A673 (cell line): ENCODE measurements around the gene CAPN7. TPM values are rescaled to one million over a fixed set of nuclear protein-coding genes. Genes with fewer than 3 reads are reported as not detected.

Experiments
- BruUV-seq: library from RNA; stranded (reverse); fragments of 400-500 nt; replicated peaks from 2 replicates; lab custom pipeline; 2021; lab: Mats Ljungman, UMichigan
- CTCF ChIA-PET: fragments of 300-600 bp; sonication (Branson Sonifier 250); formaldehyde crosslinking; loops from one replicate; lab custom pipeline; 2022; ENCODE audit warnings: antibody characterized with exemption; lab: Charles Lee
- POLR2A ChIA-PET: fragments of 300-600 bp; sonication (Branson Sonifier 250); formaldehyde crosslinking; loops from one replicate; lab custom pipeline; 2022; ENCODE audit warnings: antibody characterized with exemption; ENCODE audit not compliant: low non-redundant PET; lab: Charles Lee
- DNase-seq: peaks from one replicate; pipeline ENCODE4 v3.0.0-alpha.2; 2015; ENCODE audit warnings: low spot score
- H3K27ac ChIP-seq: fragments of 200-600 bp; sonication (generic); 2 replicates; pipeline ENCODE4 v1.5.1; 2016; ENCODE audit warnings: mixed run types, low read depth, mild to moderate bottlenecking, mixed read lengths, antibody characterized with exemption, low read length; ENCODE audit not compliant: poor library complexity, severe bottlenecking
- H3K27me3 ChIP-seq: fragments of 200-600 bp; sonication (generic); replicated peaks from 2 replicates; pipeline ENCODE4 v1.6.1; 2017; ENCODE audit warnings: mixed run types, low read depth, mild to moderate bottlenecking, mixed read lengths, antibody characterized with exemption, low read length; ENCODE audit not compliant: insufficient read depth, poor library complexity
- H3K36me3 ChIP-seq: fragments of 200-600 bp; sonication (generic); 2 replicates; pipeline ENCODE4 v1.6.1; 2016; ENCODE audit warnings: mixed run types, mild to moderate bottlenecking, mixed read lengths, antibody characterized with exemption, low read length; ENCODE audit not compliant: insufficient read depth, poor library complexity, severe bottlenecking
- H3K4me1 ChIP-seq: fragments of 200-600 bp; sonication (generic); 2 replicates; pipeline ENCODE4 v1.6.1; 2017; ENCODE audit warnings: mixed run types, mild to moderate bottlenecking, mixed read lengths, antibody characterized with exemption, low read length; ENCODE audit not compliant: insufficient read depth, poor library complexity, severe bottlenecking
- H3K4me3 ChIP-seq: fragments of 200-600 bp; sonication (generic); 2 replicates; pipeline ENCODE4 v1.5.1; 2016; ENCODE audit warnings: low read depth, mixed run types, mild to moderate bottlenecking, mixed read lengths, low read length; ENCODE audit not compliant: poor library complexity, severe bottlenecking
- H3K9me3 ChIP-seq: fragments of 200-600 bp; sonication (generic); 2 replicates; pipeline ENCODE4 v1.6.1; 2016; ENCODE audit warnings: mixed run types, low read depth, mild to moderate bottlenecking, mixed read lengths, antibody characterized with exemption, low read length; ENCODE audit not compliant: poor library complexity, severe bottlenecking
- CTCF ChIP-seq: fragments of 300-800, 200-600 bp; sonication (generic); conservative IDR thresholded peaks from 2 replicates; pipeline ENCODE4 v1.5.1; 2017; ENCODE audit warnings: low read depth, mild to moderate bottlenecking, antibody characterized with exemption, low read length, moderate library complexity, mixed read lengths
- EZH2 ChIP-seq: fragments of 200-600 bp; sonication (generic); IDR thresholded peaks from 2 replicates; pipeline ENCODE4 v1.6.1; 2017; ENCODE audit warnings: borderline replicate concordance, low read depth, mild to moderate bottlenecking, mixed read lengths, antibody characterized with exemption, low read length; ENCODE audit not compliant: poor library complexity, severe bottlenecking
- intact Hi-C: fragments of 100-400 bp; cut with micrococcal nuclease; formaldehyde crosslinking; loops from one replicate; pipeline ENCODE4 v1.10.0; 2022; ENCODE audit not compliant: unreplicated experiment
- total RNA-seq: library from RNA; stranded (reverse); gene quantifications from 2 replicates; pipeline ENCODE4 v1.2.3, GENCODE V29; 2021

Gene CAPN7
- total RNA-seq, 1 experiment from 2014 or later: 38.6 TPM

DNA sequence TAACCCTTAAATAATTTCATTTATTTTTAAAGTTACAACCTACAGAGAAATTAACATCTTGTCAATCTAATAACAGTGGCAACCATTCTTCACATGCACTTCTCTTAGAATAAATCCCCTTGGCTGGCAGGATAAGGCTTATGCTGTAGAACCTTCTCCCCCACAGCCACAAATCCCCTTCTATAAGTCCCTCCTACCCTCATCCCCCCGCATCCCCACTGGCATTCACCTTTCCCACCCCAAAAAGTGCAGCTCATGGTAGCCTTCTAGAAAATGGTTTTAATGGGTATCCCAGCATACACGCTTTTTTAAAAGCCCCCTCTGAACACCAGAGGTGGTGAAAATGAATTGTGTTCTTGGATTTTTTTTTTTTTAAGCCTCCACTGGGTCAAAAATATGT is 49.2 kb downstream of the CAPN7 start:
- peaks cover 65% of the 10 kb centered on the region for H3K36me3 ChIP-seq
- peaks cover 3% of the 10 kb centered on the region for H3K4me1 ChIP-seq
- no peak overlapping the region for H3K4me3 ChIP-seq
- TF ChIP-seq CTCF (no peak), EZH2 (no peak)
- no peaks in the 10 kb centered on the region for H3K27me3 ChIP-seq
- CTCF ChIA-PET: no interaction called here
- POLR2A ChIA-PET: no interaction called here
- BruUV-seq: no TSS peak
- intact Hi-C loops: no loop called here
- no peak overlapping the region for H3K27ac ChIP-seq
- no peak for DNase-seq
- H3K9me3 ChIP-seq: no peaks in the 10 kb centered on the region

DNA sequence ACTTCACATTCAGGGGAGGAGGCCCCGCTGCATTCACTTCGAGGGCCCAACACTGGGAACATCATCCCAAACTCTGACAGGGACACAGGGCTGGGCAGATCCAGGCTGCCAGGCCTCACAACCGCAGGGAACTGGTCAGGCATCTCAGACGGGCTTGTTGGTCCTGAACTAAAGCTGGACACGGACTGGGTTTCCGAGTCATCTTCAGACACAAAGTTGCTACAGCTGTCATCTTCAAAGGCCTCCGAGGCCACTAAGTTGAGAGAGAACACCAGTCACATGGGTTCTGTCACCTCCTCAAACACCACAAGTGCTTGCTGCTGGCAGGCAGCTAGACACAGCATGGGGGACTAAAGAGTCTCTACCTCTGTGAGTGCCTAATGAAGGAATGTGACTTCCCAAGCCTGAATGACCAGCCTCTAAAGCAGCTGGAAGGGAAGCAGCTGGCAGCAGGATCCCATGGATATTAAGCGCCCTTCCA is 50.9 kb downstream of the CAPN7 start:
- ChIA-PET POLR2A (no interaction called here), CTCF (no interaction called here)
- peaks cover 48% of the 10 kb centered on the region for H3K36me3 ChIP-seq

DNA sequence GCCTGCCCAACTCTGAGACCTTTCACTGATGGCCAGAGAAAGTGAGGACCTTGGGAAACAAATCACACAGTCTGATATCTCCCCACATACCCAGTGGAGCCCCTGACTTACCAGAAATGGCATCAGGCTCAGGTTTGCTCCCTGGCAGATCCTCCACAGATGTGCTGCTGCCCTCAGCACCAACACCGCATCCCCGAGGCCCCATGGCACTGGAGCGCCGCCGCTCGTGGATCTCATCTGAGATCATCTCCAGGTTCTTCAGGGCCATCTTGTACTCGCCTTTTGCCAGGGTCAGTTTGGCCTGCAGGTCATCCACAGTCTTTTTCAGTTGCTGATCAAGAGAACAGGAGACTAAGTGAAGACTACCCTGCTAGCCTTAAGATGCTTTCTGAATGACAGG is 52.7 kb downstream of the CAPN7 start:
- no peak for TF ChIP-seq CTCF
- no peak for TF ChIP-seq EZH2
- no TSS peak for BruUV-seq
- Histone ChIP-seq H3K4me1 (peaks cover 3% of the 10 kb centered on the region), H3K4me3 (no peak overlapping the region), H3K27ac (no peak overlapping the region), H3K27me3 (no peaks in the 10 kb centered on the region), H3K36me3 (peaks cover 37% of the 10 kb centered on the region), H3K9me3 (no peaks in the 10 kb centered on the region)
- ChIA-PET POLR2A (no interaction called here), CTCF (no interaction called here)
- DNase-seq: no peak
- intact Hi-C loops: no loop called here

More for the DNA sequence above, 50.9 kb downstream of the CAPN7 start:
- no peaks in the 10 kb centered on the region for H3K27me3 ChIP-seq
- no peak overlapping the region for H3K27ac ChIP-seq
- no peak overlapping the region for H3K4me3 ChIP-seq
- peaks cover 3% of the 10 kb centered on the region for H3K4me1 ChIP-seq
- TF ChIP-seq CTCF (no peak), EZH2 (no peak)
- DNase-seq: no peak
- intact Hi-C loops: no loop called here
- H3K9me3 ChIP-seq: no peaks in the 10 kb centered on the region
- BruUV-seq: no TSS peak
